Activated naive CD4-positive, alpha-beta T cell treated with anti-CD3 and anti-CD28 coated beads, Interleukin-2, amount 10 ng/mL, durations not matched to agents 7 days and 5 days (primary cell): Measurements from ENCODE around the gene WWTR1.

Experiments
- CTCF ChIA-PET: fragments of 350-600 bp; sonication (Branson Sonifier 250); formaldehyde crosslinking; loops from one replicate; lab custom pipeline; 2021; ENCODE audit warnings: antibody characterized with exemption; lab: Charles Lee
- DNase-seq: peaks from one replicate; pipeline ENCODE4 v3.0.0-alpha.2; 2020
- H3K27ac Mint-ChIP-seq: one replicate; pipeline ENCODE4 v1.8.0; 2021; ENCODE audit warnings: mild to moderate bottlenecking, moderate library complexity, mixed read lengths
- H3K27me3 Mint-ChIP-seq: one replicate; pipeline ENCODE4 v1.8.0; 2021; ENCODE audit warnings: mild to moderate bottlenecking, mixed read lengths
- H3K36me3 Mint-ChIP-seq: one replicate; pipeline ENCODE4 v1.8.0; 2021; ENCODE audit warnings: mixed read lengths
- H3K4me1 Mint-ChIP-seq: one replicate; pipeline ENCODE4 v1.8.0; 2021; ENCODE audit warnings: mixed read lengths
- H3K4me3 Mint-ChIP-seq: one replicate; pipeline ENCODE4 v1.8.0; 2021; ENCODE audit warnings: mild to moderate bottlenecking, moderate library complexity, mixed read lengths
- H3K9me3 Mint-ChIP-seq: one replicate; pipeline ENCODE4 v1.8.0; 2021; ENCODE audit warnings: mixed read lengths

The WWTR1 gene

GRCh38 chr3:149567381-149567780, 90.4 kb downstream of the WWTR1 start:
- no peaks in the 10 kb centered on the region for H3K9me3 Mint-ChIP-seq
- no peak overlapping the region for H3K27ac Mint-ChIP-seq
- no peak overlapping the region for H3K4me3 Mint-ChIP-seq
- CTCF ChIA-PET: interaction anchor here (0.8 to 3.4 kb wide), 4 partner anchors 12 to 150 kb away, joined by 3 to 27 read pairs (median 6); no protein-coding TSS in a partner anchor
- peaks cover 6% of the 10 kb centered on the region for H3K4me1 Mint-ChIP-seq
- DNase-seq: no peak
- H3K27me3 Mint-ChIP-seq: peaks cover 10% of the 10 kb centered on the region
- H3K36me3 Mint-ChIP-seq: no peaks in the 10 kb centered on the region

DNA sequence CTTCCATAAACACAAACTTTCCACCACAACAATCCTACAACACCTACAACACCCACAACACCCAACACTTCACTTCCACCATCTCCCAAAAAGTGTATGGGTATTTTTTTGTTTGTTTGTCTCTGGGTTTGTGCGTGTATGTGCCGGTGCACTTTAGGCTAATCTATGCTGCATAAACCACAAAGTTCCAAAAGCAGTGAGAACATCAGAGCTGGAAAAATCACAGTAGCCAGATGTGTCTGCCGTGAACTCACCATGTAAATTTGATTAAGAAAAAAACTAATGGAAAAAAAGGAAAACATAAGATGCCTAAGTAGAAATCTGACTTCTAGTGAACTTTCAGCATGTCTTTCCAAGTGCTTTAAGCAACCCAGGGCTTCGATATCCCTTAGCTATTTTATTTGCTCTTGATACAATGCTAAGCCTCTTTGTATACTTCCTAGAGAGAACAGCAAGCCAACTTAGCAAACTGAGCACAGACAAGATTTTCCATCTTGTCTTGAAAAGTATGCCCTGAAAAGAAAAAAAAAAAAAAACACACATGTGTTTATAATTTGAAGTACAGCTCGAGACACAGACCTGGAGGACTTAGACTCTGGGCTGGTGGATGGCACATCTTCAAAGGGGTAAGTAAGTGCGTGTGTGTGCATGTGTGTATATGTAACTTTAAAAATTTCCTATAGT, 91.4 kb downstream of the WWTR1 start:
- CTCF ChIA-PET: interaction anchor here (0.8 to 1.4 kb wide), 3 partner anchors 11 to 151 kb away, joined by 3 to 6 read pairs (median 5); no protein-coding TSS in a partner anchor
- Mint-ChIP-seq H3K4me3 (no peak overlapping the region), H3K27me3 (peaks cover 10% of the 10 kb centered on the region), H3K27ac (no peak overlapping the region), H3K9me3 (no peaks in the 10 kb centered on the region), H3K36me3 (no peaks in the 10 kb centered on the region), H3K4me1 (peaks cover 3% of the 10 kb centered on the region)
- no peak for DNase-seq

- no peaks in the 10 kb centered on the region for H3K9me3 Mint-ChIP-seq
Observed at GRCh38 chr3:149564079-149564478, 93.7 kb downstream of the WWTR1 start.

DNA sequence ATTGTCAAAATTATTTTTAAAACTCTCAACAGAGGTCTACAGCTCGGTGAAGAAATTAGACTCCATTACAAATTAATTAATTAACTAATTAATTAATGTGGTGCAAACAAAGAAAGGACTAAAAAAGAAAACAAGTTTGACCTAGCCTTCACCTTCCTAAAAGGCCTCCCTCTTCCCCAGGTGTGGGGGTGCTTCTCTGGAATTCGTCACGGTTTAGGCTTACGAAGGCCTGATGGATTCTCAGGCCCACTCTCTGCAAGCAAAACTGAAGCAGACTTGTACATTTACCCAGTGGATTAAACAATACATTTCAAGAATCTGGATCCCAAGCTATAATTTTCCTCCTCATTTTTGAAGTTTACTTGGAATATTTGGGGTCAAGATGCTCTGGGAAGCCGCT, 94.7 kb downstream of the WWTR1 start:
- no peaks in the 10 kb centered on the region for H3K9me3 Mint-ChIP-seq
- H3K4me3 Mint-ChIP-seq: no peak overlapping the region
- H3K4me1 Mint-ChIP-seq: no peaks in the 10 kb centered on the region
- DNase-seq: no peak
- H3K36me3 Mint-ChIP-seq: no peaks in the 10 kb centered on the region
- no peak overlapping the region for H3K27ac Mint-ChIP-seq
- H3K27me3 Mint-ChIP-seq: peaks cover 10% of the 10 kb centered on the region
- CTCF ChIA-PET: no interaction called here

More at GRCh38 chr3:149564079-149564478, 93.7 kb downstream of the WWTR1 start:
- Mint-ChIP-seq H3K36me3 (no peaks in the 10 kb centered on the region), H3K4me3 (no peak overlapping the region), H3K27ac (no peak overlapping the region), H3K4me1 (no peaks in the 10 kb centered on the region), H3K27me3 (peaks cover 10% of the 10 kb centered on the region)
- DNase-seq: no peak
- CTCF ChIA-PET: no interaction called here

GRCh38 chr3:149560617-149561016, 97.2 kb downstream of the WWTR1 start:
- no peaks in the 10 kb centered on the region for H3K36me3 Mint-ChIP-seq

DNA sequence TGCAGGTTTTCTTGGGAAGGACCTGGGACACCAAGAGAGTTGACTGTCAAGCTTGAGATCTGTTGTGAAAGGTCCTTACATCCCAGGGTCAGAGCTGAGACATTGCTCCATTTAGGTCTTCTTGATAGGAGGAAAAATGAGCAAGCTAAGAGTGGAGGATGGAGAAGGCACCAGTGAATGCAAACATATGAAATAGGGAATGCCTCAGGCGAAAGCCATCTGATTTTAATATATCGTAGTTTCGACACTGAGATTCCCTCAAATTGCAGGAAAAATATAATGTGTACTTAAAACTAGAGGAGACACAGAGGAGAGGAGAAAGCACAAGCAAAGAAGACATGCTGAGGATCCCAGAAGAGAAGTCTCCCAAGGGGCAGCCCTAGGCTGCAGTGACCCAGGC, 97.8 kb downstream of the WWTR1 start:
- Mint-ChIP-seq H3K27ac (no peak overlapping the region), H3K9me3 (no peaks in the 10 kb centered on the region), H3K27me3 (peaks cover 5% of the 10 kb centered on the region), H3K4me1 (no peaks in the 10 kb centered on the region), H3K36me3 (no peaks in the 10 kb centered on the region), H3K4me3 (no peak overlapping the region)
- no peak for DNase-seq
- CTCF ChIA-PET: no interaction called here

More at GRCh38 chr3:149560617-149561016, 97.2 kb downstream of the WWTR1 start:
- H3K9me3 Mint-ChIP-seq: no peaks in the 10 kb centered on the region
- CTCF ChIA-PET: no interaction called here
- H3K27ac Mint-ChIP-seq: no peak overlapping the region
- peaks cover 6% of the 10 kb centered on the region for H3K27me3 Mint-ChIP-seq
- no peaks in the 10 kb centered on the region for H3K4me1 Mint-ChIP-seq
- no peak overlapping the region for H3K4me3 Mint-ChIP-seq
- no peak for DNase-seq

DNA sequence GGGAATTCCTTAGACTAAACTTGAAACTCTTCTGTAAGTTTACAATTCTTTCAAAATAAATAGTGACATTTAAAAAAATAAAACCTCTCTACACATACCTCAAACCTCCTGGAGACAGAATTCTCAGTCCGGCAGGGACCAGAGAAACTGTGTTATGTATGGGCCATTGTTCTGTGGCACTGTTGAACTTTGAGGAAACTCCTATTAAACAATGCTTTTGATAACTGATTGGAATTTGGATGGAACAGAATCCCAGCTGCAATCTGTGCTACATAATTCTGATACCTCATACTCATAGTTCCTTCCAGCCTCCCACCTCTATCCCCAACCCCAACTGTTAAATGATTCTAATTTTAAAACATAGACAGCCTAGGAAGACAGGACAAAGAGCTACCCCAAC, 98.3 kb downstream of the WWTR1 start:
- H3K27ac Mint-ChIP-seq: no peak overlapping the region
- DNase-seq: no peak
- H3K36me3 Mint-ChIP-seq: no peaks in the 10 kb centered on the region
- no peaks in the 10 kb centered on the region for H3K4me1 Mint-ChIP-seq
- no peak overlapping the region for H3K4me3 Mint-ChIP-seq
- CTCF ChIA-PET: no interaction called here
- H3K27me3 Mint-ChIP-seq: peaks cover 6% of the 10 kb centered on the region
- no peaks in the 10 kb centered on the region for H3K9me3 Mint-ChIP-seq

DNA sequence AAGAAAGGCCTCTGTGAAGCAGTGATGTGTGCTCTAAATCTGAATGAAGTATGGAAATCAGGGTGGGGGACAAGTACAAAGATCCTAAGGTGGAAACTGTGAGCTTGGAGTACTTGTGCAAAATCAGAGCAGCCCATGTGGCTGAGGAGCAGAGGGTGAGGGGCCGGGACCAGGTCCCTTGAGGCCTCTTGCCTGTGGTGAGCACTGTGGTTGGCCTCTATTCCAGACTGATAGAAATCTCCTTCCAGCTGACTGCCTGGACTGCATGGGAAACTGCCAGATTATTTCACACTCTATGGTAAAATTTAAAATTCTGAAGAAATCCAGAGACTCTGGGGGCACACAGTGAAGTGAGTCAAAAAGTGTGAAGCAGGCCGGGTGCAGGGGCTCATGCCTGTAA, 101.9 kb downstream of the WWTR1 start:
- no peak for DNase-seq
- H3K4me1 Mint-ChIP-seq: no peaks in the 10 kb centered on the region
- H3K4me3 Mint-ChIP-seq: no peak overlapping the region
- H3K27ac Mint-ChIP-seq: no peak overlapping the region
- CTCF ChIA-PET: interaction anchor here (1.9 to 2.3 kb wide), 2 partner anchors 11 to 13 kb away, joined by 6 read pairs; no protein-coding TSS in a partner anchor
- H3K9me3 Mint-ChIP-seq: no peaks in the 10 kb centered on the region
- peaks cover 8% of the 10 kb centered on the region for H3K27me3 Mint-ChIP-seq
- no peaks in the 10 kb centered on the region for H3K36me3 Mint-ChIP-seq

DNA sequence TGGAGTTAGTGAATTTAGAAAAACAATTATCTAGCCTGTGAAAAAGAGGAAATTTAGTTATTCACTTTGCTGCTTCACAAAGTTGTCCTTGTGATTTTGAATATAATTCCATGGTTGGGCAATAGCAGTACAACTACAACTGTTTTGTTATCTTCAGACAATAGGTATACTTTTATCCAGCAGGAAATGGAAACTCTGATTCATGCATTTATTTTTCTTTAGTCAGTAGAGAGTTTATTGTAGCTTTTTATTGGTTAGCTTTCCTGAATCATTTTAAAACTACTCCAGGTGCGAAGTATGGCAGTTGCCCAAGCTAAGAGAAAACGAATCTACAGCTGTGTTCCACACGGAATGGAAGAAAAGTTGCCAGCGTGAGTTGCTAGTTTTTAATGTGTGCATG, 103.0 kb downstream of the WWTR1 start:
- no peaks in the 10 kb centered on the region for H3K36me3 Mint-ChIP-seq
- no peak for DNase-seq
- H3K27me3 Mint-ChIP-seq: peaks cover 8% of the 10 kb centered on the region
- H3K27ac Mint-ChIP-seq: no peak overlapping the region
- no peaks in the 10 kb centered on the region for H3K9me3 Mint-ChIP-seq
- no peak overlapping the region for H3K4me3 Mint-ChIP-seq
- no peaks in the 10 kb centered on the region for H3K4me1 Mint-ChIP-seq
- CTCF ChIA-PET: interaction anchor here (1.4 to 1.9 kb wide), 2 partner anchors 12 to 20 kb away, joined by 4 to 6 read pairs; no protein-coding TSS in a partner anchor

DNA sequence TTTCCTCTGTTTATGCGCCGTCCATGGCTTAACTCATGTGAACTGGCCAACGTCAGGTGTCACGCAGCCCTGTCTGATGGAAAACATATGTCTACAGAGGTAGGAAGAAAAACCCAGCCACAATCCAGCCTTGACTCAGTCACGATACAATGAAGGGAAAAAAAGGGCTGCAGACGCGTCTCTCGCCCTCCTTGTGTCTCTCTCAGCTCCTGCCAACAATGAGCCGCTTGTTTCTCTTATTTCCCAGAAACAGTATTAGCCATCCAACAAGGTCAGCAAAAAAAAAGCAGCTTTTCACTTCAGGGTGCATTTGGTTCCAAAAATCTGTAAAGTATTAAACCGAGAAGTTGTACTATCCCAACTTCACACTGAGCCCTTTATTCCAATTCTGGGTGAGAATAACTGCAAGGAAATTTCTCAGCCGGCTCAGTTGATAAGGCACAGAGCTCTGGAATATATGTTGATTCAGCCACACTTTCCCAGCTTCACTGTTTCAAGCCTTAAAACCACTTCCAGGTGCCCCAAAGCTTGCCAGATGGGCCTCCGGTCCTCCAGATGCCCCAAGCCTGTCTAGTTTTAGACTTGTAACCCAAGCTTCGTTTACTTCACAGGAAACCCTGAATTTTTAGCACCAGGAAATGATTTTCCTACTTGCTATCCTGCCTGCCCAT, 103.9 kb downstream of the WWTR1 start:
- Mint-ChIP-seq H3K9me3 (no peaks in the 10 kb centered on the region), H3K27me3 (peaks cover 8% of the 10 kb centered on the region), H3K4me3 (no peak overlapping the region), H3K4me1 (no peaks in the 10 kb centered on the region), H3K36me3 (no peaks in the 10 kb centered on the region), H3K27ac (no peak overlapping the region)
- no peak for DNase-seq
- CTCF ChIA-PET: interaction anchor here (1.4 kb wide), 1 partner anchor 19 kb away, joined by 4 read pairs; no protein-coding TSS in a partner anchor

DNA sequence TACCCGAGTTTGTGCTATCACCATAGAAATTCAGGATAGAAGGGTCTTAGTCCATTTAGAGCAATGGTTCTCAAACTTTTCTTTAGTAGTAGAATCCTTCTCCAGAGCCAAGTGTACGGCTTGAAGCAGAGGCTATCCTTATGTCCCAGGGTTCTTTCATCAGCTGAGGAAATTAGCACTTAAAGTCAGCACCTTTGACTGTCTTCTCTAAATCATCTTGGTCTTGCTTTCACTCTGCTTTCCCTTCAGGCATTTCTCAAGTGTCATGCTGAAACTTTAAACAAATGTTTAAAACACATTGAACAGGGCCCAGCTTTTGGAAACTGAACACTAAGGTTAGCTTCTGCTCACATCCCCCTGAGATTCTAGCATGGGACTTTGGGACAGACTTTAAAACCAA, 105.1 kb downstream of the WWTR1 start:
- H3K4me3 Mint-ChIP-seq: no peak overlapping the region
- no peaks in the 10 kb centered on the region for H3K36me3 Mint-ChIP-seq
- CTCF ChIA-PET: no interaction called here
- H3K27ac Mint-ChIP-seq: no peak overlapping the region
- peaks cover 8% of the 10 kb centered on the region for H3K27me3 Mint-ChIP-seq
- no peak for DNase-seq
- no peaks in the 10 kb centered on the region for H3K9me3 Mint-ChIP-seq
- H3K4me1 Mint-ChIP-seq: no peaks in the 10 kb centered on the region

- H3K4me1 Mint-ChIP-seq: no peaks in the 10 kb centered on the region
- no peak overlapping the region for H3K27ac Mint-ChIP-seq
- peaks cover 8% of the 10 kb centered on the region for H3K27me3 Mint-ChIP-seq
- no peaks in the 10 kb centered on the region for H3K9me3 Mint-ChIP-seq
- CTCF ChIA-PET: no interaction called here
- H3K4me3 Mint-ChIP-seq: no peak overlapping the region
- no peak for DNase-seq
- no peaks in the 10 kb centered on the region for H3K36me3 Mint-ChIP-seq
Observed at GRCh38 chr3:149551500-149551899, 106.3 kb downstream of the WWTR1 start.

DNA sequence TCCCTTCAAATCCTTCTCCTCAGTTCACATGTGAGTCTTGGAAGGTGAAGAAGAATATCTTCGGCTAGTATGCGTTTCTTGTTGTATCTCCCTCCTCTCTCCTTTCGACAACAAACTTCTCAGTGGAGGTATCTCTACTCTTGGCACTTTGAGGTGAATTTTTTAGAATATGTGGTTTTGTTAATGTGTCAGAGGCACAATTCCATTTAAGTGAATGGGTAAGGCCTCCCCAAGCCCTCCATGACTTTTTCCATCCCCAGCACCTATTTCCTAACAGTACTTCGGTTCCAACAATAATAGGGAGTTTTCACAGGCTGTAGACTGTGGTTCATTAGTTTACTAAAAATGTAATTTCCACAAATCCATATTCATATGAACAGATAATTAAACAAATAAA, 109.2 kb downstream of the WWTR1 start:
- Mint-ChIP-seq H3K36me3 (no peaks in the 10 kb centered on the region), H3K27me3 (no peaks in the 10 kb centered on the region), H3K9me3 (no peaks in the 10 kb centered on the region), H3K4me1 (no peaks in the 10 kb centered on the region), H3K27ac (no peak overlapping the region), H3K4me3 (no peak overlapping the region)
- no peak for DNase-seq
- CTCF ChIA-PET: no interaction called here

GRCh38 chr3:149547954-149548668, 109.7 kb downstream of the WWTR1 start:
- Mint-ChIP-seq H3K4me1 (no peaks in the 10 kb centered on the region), H3K36me3 (no peaks in the 10 kb centered on the region), H3K27ac (no peak overlapping the region), H3K27me3 (no peaks in the 10 kb centered on the region), H3K9me3 (no peaks in the 10 kb centered on the region), H3K4me3 (no peak overlapping the region)
- CTCF ChIA-PET: no interaction called here
- no peak for DNase-seq
